ENCODE measurements around the gene LOXL1. TPM values are rescaled to one million over a fixed set of nuclear protein-coding genes. Genes with fewer than 3 reads are reported as not detected.
A peak's percentile ranks its signal among the peaks of the same experiment; 100 is the strongest.

Gene LOXL1
- polyA plus RNA-seq, 3 donors, result 0.07 TPM; not detected in 2

- H3K27me3 ChIP-seq (ENCODE audit: control insufficient read depth in 2 of 2, insufficient read depth in 2 of 2, low read length in 2 of 2), result peaks cover 8 to 33% of the 10 kb centered on the region in 2 donors
- H3K9ac ChIP-seq (ENCODE audit: insufficient read depth, low read length, poor library complexity, severe bottlenecking), result no peak overlapping the region
- Mint-ChIP-seq H3K27me3 (ENCODE audit: low read depth in 3 of 3) (peaks cover 25 to 38% (median 28%) of the 10 kb centered on the region in 3 donors), H3K4me1 (peaks cover 58% of the 10 kb centered on the region), H3K36me3 (peaks cover 7 to 8% of the 10 kb centered on the region in 2 donors), H3K4me3 (no peak overlapping the region), H3K27ac (peak overlapping the region in 3 of 7 donors; percentile 50 to 76 (median 56)), H3K9me3 (peaks cover under 1 to 18% (median 12%) of the 10 kb centered on the region in 7 donors)
- H3K27ac ChIP-seq (ENCODE audit: low read depth in 1 of 2, low read length in 2 of 2), result no peak overlapping the region
- no peaks in the 10 kb centered on the region for H3K79me2 ChIP-seq (ENCODE audit: insufficient read depth, low read length)
- peaks cover 14 to 16% of the 10 kb centered on the region in 2 donors for H3K9me3 ChIP-seq (replicated peaks in 1 of 2; ENCODE audit: control insufficient read depth in 1 of 2, insufficient read depth in 1 of 2, low read length in 2 of 2)
- no peaks in the 10 kb centered on the region for H4K20me1 ChIP-seq (ENCODE audit: insufficient read depth, low read length)
- no peak overlapping the region for H2AFZ ChIP-seq (ENCODE audit: insufficient read depth, low read depth, low read length, poor library complexity, severe bottlenecking)
- TF ChIP-seq, protein P1, sequence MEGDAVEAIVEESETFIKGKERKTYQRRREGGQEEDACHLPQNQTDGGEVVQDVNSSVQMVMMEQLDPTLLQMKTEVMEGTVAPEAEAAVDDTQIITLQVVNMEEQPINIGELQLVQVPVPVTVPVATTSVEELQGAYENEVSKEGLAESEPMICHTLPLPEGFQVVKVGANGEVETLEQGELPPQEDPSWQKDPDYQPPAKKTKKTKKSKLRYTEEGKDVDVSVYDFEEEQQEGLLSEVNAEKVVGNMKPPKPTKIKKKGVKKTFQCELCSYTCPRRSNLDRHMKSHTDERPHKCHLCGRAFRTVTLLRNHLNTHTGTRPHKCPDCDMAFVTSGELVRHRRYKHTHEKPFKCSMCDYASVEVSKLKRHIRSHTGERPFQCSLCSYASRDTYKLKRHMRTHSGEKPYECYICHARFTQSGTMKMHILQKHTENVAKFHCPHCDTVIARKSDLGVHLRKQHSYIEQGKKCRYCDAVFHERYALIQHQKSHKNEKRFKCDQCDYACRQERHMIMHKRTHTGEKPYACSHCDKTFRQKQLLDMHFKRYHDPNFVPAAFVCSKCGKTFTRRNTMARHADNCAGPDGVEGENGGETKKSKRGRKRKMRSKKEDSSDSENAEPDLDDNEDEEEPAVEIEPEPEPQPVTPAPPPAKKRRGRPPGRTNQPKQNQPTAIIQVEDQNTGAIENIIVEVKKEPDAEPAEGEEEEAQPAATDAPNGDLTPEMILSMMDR (IDR thresholded peaks at IDR 0.05), result no peak
- H3K36me3 ChIP-seq (replicated peaks in 1 of 2; ENCODE audit: control insufficient read depth in 1 of 2, insufficient read depth in 2 of 2, low read length in 2 of 2), result no peaks in the 10 kb centered on the region
- WGBS (ENCODE audit: insufficient coverage), result 79% methylated on average over 6 of the region's 7 CpGs
- H3K4me2 ChIP-seq (replicated peaks; ENCODE audit: extremely low read depth, low read length, poor library complexity, severe bottlenecking), result no peak overlapping the region
- intact Hi-C loops (cut with micrococcal nuclease), result no loop called here
- H3K4me1 ChIP-seq (ENCODE audit: control insufficient read depth in 1 of 2, insufficient read depth in 2 of 2, low read length in 2 of 2), result peaks cover 44 to 75% of the 10 kb centered on the region in 2 donors
- no peak overlapping the region for H3K4me3 ChIP-seq (replicated peaks in 1 of 3; ENCODE audit: low read depth in 2 of 3, low read length in 3 of 3)
- no peak for DNase-seq
These were observed 3.1 kb upstream of the LOXL1 start for GRCh38 chr15:73923156-73923487.

GRCh38 chr15:73923488-73924164 is 2.6 kb upstream of the LOXL1 start:
- peaks cover 9 to 38% of the 10 kb centered on the region in 2 donors for H3K27me3 ChIP-seq (ENCODE audit: control insufficient read depth in 2 of 2, insufficient read depth in 2 of 2, low read length in 2 of 2)
- H3K4me2 ChIP-seq (replicated peaks; ENCODE audit: extremely low read depth, low read length, poor library complexity, severe bottlenecking), result no peak overlapping the region
- H3K9me3 ChIP-seq (replicated peaks in 1 of 2; ENCODE audit: control insufficient read depth in 1 of 2, insufficient read depth in 1 of 2, low read length in 2 of 2), result peaks cover 11 to 13% of the 10 kb centered on the region in 2 donors
- H3K36me3 ChIP-seq (replicated peaks in 1 of 2; ENCODE audit: control insufficient read depth in 1 of 2, insufficient read depth in 2 of 2, low read length in 2 of 2), result no peaks in the 10 kb centered on the region
- WGBS (ENCODE audit: insufficient coverage), result 100% methylated on average over 1 of the region's 6 CpGs
- Mint-ChIP-seq H3K9me3 (peaks cover 0 to 13% (median 7%) of the 10 kb centered on the region in 7 donors), H3K4me1 (peaks cover 61% of the 10 kb centered on the region), H3K27me3 (ENCODE audit: low read depth in 3 of 3) (peaks cover 30 to 41% (median 31%) of the 10 kb centered on the region in 3 donors), H3K27ac (peak overlapping the region; percentile 6 to 84 (median 50)), H3K36me3 (peaks cover 4 to 9% of the 10 kb centered on the region in 2 donors), H3K4me3 (no peak overlapping the region)
- TF ChIP-seq, protein P1 (IDR thresholded peaks at IDR 0.05), result no peak
- no peak for DNase-seq
- H3K79me2 ChIP-seq (ENCODE audit: insufficient read depth, low read length), result no peaks in the 10 kb centered on the region
- H2AFZ ChIP-seq (ENCODE audit: insufficient read depth, low read depth, low read length, poor library complexity, severe bottlenecking), result peak overlapping the region; percentile 44
- H3K9ac ChIP-seq (ENCODE audit: insufficient read depth, low read length, poor library complexity, severe bottlenecking), result no peak overlapping the region
- H3K4me1 ChIP-seq (ENCODE audit: control insufficient read depth in 1 of 2, insufficient read depth in 2 of 2, low read length in 2 of 2), result peaks cover 45 to 78% of the 10 kb centered on the region in 2 donors
- no peak overlapping the region for H3K27ac ChIP-seq (ENCODE audit: low read depth in 1 of 2, low read length in 2 of 2)
- intact Hi-C loops (cut with micrococcal nuclease), result no loop called here
- no peaks in the 10 kb centered on the region for H4K20me1 ChIP-seq (ENCODE audit: insufficient read depth, low read length)
- H3K4me3 ChIP-seq (replicated peaks in 1 of 3; ENCODE audit: low read depth in 2 of 3, low read length in 3 of 3), result no peak overlapping the region

Data from CD14-positive monocyte (primary cell).